HG02981 (cell line): ENCODE data around the gene DVL1.

Experiments
- ATAC-seq: cut with Tn5 transposase; IDR thresholded peaks from one replicate; pipeline ENCODE4 v1.9.1; 2021; ENCODE audit warnings: mild to moderate bottlenecking, moderate library complexity; ENCODE audit not compliant: unreplicated experiment

Gene DVL1

GRCh38 chr1:1312450-1313314 lies 36.5 kb downstream of the DVL1 start:
- no peak for ATAC-seq

- no peak for ATAC-seq
Measured at GRCh38 chr1:1311107-1312104, 37.8 kb downstream of the DVL1 start.

GRCh38 chr1:1310476-1311053 lies 38.7 kb downstream of the DVL1 start:
- no peak for ATAC-seq

DNA sequence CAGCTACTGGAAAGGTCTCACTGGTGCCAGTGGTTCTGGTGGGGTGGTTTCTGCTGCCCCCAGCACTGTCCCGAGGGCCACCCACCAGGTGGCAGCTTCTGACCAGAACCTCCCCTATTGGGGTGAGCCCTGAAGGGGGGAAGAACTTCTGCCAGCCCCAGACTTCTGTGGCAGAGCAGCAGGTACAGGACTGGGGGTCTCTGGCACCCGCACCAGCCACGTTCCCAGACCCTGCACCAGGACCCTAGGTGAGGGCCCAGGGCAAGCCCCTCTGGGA lies 39.2 kb downstream of the DVL1 start:
- ATAC-seq = no peak

DNA sequence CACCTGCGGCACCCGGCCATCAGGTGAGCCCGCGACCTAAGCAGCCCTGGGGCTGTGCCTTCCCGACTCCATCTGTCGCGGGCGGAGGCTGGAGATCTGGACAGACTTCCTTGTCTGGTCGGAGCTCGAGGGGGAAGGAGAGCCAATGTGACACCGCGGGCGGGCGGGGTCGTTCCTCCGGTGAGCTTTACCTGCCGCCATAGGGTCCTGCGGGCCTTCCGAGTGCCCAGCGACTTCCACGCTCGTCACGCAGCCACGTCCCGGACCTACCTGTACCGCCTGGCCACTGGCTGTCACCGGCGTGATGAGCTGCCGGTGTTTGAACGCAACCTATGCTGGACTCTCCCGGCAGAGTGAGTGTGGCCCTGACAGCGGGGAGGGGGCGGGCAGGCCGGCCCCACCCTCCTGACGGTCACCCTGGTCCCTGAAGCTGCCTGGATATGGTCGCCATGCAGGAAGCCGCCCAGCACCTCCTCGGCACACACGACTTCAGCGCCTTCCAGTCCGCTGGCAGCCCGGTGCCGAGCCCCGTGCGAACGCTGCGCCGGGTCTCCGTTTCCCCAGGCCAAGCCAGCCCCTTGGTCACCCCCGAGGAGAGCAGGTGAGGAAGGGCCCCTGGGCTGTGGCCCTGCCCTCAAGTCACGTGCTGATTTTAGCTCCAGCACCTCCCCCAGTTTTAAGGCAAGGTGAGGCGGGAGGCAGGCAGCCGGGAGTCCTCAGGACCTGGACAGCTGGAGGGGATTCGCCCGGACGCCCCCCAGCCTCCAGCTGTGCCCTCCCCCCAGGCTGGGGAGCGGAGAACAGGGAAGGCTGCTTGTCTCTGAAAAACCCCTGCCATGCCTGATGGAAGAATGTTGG lies 39.7 kb downstream of the DVL1 start:
- ATAC-seq = no peak

DNA sequence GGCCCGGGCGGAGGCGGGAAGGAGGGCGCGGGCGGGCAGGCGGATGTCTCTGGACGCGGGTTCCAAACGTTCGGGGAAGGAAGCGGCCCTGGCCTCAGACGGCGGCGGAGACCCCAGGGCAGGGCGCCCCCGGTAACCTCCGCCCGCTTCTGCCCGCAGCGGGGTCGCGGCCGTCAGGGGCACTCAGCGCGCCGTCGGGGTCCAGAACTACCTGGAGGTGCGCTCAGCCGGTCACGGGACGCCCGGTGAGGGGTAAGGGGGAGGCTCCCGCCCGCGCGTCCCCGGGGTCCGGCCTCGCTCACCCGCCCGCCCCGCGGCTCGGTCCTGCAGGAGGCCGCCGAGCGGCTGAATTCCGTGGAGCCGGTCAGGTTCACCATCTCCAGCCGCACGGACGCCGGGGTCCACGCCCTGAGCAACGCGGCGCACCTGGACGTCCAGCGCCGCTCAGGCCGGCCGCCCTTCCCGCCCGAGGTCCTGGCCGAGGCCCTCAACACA lies 40.4 kb downstream of the DVL1 start:
- peak; percentile 3 for ATAC-seq

DNA sequence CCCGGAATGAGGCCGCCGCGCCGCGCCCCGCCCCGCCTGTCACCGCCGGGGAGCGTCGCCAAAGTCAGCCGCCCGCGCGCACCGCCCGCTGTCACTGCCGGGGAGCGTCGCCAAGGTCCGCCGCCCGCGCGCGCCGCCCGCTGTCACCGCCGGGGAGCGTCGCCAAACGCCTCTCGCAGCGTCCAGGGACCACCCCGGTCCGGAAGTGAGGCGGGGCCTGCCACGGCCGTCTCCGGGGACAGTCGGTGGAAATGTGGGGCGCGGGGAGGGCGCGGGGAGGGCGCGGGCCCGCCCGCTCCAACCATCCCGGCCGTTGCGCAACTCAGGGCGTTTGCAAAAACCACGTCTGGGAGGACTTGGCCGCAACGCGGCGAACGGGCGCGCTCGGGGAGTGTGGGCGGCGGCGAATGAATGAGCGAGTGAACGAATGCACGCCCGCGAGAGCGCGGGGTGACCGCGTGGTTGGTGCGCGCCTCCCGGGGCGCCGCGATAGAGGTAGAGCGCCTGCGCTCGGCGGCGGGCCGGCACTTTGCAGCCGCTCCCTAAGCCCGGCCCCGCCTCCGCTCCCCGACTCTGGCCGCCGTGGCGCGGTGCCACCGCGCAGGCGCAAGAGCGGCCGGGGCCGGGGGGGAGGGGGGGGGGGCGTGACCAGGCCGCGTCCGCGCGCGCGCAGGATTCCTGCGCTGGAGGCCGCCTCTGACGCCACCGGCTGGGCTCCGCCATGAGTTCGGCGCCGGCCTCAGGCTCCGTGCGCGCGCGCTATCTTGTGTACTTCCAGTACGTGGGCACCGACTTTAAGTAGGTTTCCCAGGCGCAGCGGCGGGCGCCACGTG lies 41.1 kb downstream of the DVL1 start, which contains the start of the genes ACAP3 and PUSL1:
TSS of gene ACAP3 (minus strand) at position 8 of the 833 bp plus-strand sequence. CDS start 115 bp downstream, outside the sequence.
TSS of gene PUSL1 (plus strand) at position 675 of the 833 bp plus-strand sequence. CDS start at position 722, 47 bp downstream.
- peak; percentile 53 for ATAC-seq

DNA sequence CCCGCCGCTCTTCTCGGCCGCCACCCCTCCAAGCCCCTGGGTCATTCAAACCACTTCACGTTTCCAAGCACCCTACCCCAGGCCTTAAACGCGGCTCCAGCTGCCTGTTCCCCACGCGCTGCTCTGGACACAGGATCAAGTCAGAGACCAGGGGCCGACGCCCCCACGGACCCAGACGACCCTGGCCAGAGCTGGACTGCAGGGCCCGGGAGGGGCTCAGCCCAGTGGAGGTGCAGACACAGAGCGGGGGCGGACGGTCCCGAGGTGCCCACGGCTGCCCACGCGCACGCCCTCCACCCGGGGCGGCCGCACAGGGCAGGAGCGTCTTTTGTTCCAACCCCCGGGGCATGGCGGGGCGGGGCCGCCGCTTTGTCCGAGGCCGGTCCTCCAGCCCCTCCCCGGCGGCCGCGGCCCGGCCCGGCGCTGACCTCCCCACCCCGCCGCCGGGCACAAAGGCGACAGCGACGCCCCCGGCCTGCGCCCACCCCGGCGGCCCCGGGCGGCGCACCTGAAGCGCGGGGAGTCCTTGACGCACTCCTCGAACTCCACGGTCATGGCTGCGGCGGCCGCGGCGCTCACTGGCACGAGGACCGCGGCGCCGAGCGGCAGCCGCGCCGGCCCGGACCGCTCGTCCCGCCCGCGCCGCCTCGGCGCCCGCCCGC lies 41.8 kb downstream of the DVL1 start:
- ATAC-seq = no peak

DNA sequence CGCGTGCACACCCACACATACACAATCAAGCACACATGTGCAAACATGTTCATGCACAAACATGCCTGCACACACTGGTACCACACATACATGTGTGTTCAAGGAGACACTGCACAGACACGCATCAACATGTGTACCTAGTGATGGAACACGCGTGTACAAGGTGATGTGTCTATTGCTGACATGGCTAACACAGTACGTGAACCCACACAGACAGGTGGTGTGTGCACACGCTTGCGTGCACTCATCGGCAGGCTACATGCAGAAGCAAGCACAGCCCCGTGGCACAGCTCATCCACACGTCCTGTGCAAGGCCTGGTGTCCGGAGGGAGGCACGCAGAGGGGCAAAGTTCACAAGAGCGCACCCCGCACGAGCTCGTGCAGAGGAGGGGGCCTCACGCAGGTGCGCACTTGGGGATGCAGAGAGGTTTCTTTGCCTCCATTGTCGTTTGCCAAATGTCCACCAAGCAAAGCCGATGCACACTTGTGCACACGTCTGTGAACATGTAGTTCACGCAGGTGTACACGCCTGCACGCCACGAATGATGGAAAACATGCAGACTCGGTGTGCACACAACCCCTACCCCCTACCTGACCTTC lies 42.5 kb downstream of the DVL1 start:
- ATAC-seq = no peak

DNA sequence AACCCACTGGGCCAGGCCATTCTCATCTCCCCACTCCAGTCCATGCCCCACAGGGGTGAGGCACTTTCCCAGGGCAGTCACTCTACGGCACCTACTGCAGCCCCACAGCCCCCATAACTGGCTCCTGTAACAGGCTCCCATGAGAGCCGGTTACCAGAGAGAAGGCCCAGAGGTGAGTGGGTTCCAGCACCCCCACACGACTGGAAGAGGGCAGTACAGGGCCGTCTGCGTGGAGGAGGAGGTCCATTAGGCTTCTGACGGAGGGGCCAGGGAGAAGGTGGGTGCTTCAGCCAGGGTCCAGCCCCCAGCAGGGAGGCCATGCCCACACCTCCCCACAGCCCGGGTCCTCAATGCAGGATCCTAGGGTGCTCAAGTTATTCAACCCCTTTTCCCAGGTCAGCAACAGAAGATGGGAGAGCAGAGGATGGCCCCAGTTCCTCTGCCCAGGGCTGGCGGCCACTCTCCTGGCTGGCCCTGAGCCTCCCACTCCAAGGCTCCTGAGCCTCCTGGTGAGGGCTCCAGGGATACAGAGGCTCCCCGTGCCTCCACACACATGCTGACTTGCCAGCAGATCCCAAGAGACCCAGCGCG lies 43.1 kb downstream of the DVL1 start:
- ATAC-seq = no peak

- ATAC-seq = no peak
Measured at GRCh38 chr1:1305300-1306069, 43.7 kb downstream of the DVL1 start.

DNA sequence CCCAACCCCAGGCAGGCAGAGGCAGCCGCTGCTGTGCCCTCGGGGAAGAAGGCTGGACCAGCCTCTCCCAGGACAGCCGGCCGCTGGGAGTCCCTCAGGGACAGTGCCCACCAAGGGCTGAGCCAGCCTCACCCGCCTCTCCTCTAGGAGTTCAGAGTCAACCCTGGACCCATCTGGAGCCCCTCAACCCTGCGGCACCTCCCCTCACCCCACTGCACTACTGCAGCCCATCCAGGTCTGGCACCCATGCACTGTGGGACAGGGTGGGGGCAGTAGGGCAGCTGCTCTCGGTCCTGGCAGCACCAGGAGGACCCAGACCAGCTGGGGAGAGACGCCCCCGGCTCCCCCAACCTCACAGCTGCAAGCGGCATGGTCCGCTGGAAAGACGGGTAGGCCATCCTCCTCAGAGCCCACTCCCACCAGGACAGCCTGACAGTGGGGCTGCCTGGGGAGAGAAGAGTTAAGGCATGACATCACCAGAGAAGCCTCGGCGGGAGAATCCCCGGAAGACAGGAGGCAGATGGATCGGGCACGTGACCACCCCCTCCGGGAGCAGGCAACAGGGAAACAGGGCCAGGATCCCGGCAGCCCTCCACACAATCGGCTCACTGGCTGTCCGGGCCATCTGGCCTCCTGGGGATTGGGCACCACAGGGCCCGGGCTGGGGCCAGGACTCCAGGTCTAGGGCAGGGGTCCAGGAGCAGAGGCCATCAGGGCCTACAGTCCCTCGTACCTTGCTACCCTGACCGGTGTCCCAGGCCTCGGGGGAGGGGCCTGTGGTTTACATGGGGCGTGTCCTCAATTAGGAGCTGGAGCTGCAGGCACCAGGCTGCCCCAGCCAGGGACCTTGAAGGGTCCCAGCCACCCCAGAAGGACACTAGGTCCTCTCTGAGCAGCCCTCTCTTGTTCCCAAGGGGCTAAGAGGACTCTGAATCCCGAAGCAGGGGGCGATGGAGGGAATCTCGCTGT lies 44.6 kb downstream of the DVL1 start:
- no peak for ATAC-seq

- ATAC-seq = no peak
Measured at GRCh38 chr1:1303736-1304135, 45.5 kb downstream of the DVL1 start.

GRCh38 chr1:1302951-1303509 lies 46.2 kb downstream of the DVL1 start:
- no peak for ATAC-seq

DNA sequence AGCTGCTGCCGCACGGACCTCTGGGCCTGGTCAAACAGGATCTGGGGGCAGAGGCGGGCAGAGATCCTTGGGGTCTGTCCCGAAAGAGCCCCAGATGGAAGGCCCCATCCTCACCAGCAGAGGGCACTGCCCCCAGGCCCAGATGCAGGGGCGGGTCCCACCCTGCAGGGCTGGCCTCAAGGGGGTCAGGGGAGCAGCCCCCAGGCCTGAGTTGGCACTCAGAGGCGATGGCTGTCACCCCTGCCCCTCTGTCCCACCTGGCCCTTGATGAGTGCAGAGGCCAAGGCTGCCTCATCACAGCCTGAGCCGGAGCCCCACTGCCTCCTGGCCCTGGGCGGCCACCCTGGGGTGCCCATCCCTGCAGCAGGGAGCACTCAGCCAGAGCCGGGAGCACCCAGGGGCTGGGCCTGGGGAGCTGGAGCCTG lies 47.2 kb downstream of the DVL1 start:
- ATAC-seq = no peak

- ATAC-seq = no peak
Measured at GRCh38 chr1:1300352-1300739, 48.9 kb downstream of the DVL1 start.
